Measurements from ENCODE around the gene HOXB5.
A peak's percentile ranks its signal among the peaks of the same experiment; 100 is the strongest.

The HOXB5 gene

DNA sequence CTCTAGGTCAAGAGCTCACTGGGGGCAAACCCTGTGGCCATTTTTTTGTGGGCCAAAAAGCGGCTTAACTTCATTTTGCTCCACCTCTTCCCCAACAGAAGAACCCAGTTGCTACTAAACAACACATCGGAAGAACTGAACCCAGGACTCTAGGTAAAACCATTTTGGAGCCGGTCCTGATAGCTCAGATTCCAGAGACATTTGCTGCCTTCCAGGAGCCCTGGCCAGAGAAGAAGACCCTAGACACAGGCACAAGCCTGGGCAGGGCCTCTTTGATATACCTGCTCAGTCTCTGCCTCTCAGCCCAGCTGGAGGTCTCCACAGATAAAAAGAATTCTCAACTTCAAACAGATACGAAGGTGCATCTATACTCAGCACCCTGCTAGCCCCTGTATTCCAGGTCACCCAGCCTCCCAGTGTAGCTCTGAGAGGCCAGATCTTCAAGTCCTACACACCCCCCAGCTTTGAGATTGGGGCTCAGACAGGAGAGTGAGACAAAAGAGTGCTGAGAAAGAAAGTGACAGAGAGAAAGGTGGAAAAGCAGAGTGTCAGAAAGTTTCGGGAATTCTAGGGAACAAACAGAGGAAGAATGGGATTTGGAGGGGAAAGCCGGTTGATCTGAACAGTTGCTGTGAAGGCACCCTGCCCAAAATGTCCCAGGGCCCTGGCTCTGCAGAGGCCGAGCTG lies 39.1 kb upstream of the HOXB5 start:
- Mint-ChIP-seq H3K36me3 (ENCODE audit: low read depth) (no peaks in the 10 kb centered on the region), H3K27me3 (ENCODE audit: low read depth) (peaks cover 97% of the 10 kb centered on the region), H3K4me1 (ENCODE audit: low read depth) (peaks cover 3% of the 10 kb centered on the region), H3K27ac (peak overlapping the region; percentile 32), H3K4me3 (peak overlapping the region; percentile 27), H3K9me3 (no peaks in the 10 kb centered on the region)
- DNase-seq (ENCODE audit: low spot score) = no peak

GRCh38 chr17:48631693-48632578 lies 38.4 kb upstream of the HOXB5 start:
- Mint-ChIP-seq H3K36me3 (ENCODE audit: low read depth) (no peaks in the 10 kb centered on the region), H3K4me1 (ENCODE audit: low read depth) (peaks cover 3% of the 10 kb centered on the region), H3K4me3 (no peak overlapping the region), H3K9me3 (no peaks in the 10 kb centered on the region), H3K27me3 (ENCODE audit: low read depth) (peaks cover 97% of the 10 kb centered on the region), H3K27ac (no peak overlapping the region)
- DNase-seq (ENCODE audit: low spot score) = no peak

GRCh38 chr17:48630925-48631692 lies 37.5 kb upstream of the HOXB5 start:
- DNase-seq (ENCODE audit: low spot score) = no peak
- H3K4me3 Mint-ChIP-seq = no peak overlapping the region
- H3K27me3 Mint-ChIP-seq (ENCODE audit: low read depth) = peaks cover 96% of the 10 kb centered on the region
- no peaks in the 10 kb centered on the region for H3K36me3 Mint-ChIP-seq (ENCODE audit: low read depth)
- no peak overlapping the region for H3K27ac Mint-ChIP-seq
- H3K9me3 Mint-ChIP-seq = no peaks in the 10 kb centered on the region
- peaks cover 2% of the 10 kb centered on the region for H3K4me1 Mint-ChIP-seq (ENCODE audit: low read depth)

GRCh38 chr17:48630009-48630924 lies 36.7 kb upstream of the HOXB5 start:
- peaks cover 6% of the 10 kb centered on the region for H3K4me1 Mint-ChIP-seq (ENCODE audit: low read depth)
- no peak overlapping the region for H3K4me3 Mint-ChIP-seq
- H3K9me3 Mint-ChIP-seq = no peaks in the 10 kb centered on the region
- H3K36me3 Mint-ChIP-seq (ENCODE audit: low read depth) = no peaks in the 10 kb centered on the region
- H3K27me3 Mint-ChIP-seq (ENCODE audit: low read depth) = peaks cover 94% of the 10 kb centered on the region
- H3K27ac Mint-ChIP-seq = no peak overlapping the region
- no peak for DNase-seq (ENCODE audit: low spot score)

DNA sequence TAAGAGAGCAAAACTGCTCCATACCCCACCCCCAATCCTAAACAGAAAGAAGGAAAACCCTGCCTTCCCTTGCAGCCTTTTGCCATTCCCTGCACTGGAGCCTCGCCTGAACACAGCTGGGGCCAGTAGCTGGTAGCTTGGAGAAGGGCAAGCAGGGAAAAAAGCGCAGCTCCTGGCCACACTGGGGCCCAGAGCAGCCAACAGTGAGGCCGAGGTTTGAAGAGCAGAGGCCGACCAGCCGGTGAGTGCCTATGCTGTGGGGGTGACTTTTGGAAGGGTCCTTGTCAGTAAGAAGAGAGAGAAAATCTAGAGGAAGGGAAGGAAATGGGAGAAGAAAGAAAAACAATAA lies 35.8 kb upstream of the HOXB5 start:
- H3K27me3 Mint-ChIP-seq (ENCODE audit: low read depth) = peaks cover 90% of the 10 kb centered on the region
- no peak overlapping the region for H3K27ac Mint-ChIP-seq
- no peak for DNase-seq (ENCODE audit: low spot score)
- H3K4me3 Mint-ChIP-seq = no peak overlapping the region
- H3K4me1 Mint-ChIP-seq (ENCODE audit: low read depth) = peaks cover 8% of the 10 kb centered on the region
- H3K9me3 Mint-ChIP-seq = no peaks in the 10 kb centered on the region
- no peaks in the 10 kb centered on the region for H3K36me3 Mint-ChIP-seq (ENCODE audit: low read depth)

DNA sequence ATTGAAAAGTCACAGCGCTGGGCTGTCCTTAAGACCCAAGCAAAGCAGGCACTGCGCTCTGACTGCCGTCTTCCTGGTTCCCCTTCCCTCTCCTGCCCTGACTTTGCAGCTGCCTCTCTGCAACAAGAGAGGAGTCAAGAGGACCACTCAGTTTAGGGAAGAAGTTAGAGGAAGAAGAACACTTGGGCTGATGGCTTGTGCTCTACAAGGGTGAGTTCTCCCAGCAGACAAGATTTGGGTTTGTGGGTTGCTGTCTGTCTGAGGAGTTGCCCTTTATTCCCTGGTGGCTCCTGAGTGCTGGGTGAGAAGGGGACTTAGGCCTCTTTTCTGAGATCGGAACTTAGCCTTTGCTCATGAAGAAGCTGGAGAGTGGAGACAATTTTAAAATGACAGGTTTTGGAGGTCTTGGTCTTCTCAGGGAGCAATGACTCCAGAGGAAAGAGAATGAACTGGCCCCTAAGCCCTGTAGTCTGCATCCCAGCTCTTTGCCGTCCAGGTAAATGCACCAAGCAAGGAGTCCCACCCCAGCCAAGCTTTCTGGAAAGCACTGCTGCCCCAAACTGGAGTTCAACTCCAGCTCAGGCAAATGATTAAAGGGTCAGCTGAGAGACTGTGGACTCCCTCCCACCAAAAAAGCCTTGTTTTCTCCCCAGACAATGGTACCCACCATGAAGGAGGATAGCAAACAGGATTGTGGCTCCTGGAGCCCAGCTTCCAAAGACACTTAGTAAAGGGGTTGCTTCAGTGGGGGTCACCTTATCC lies 35.3 kb upstream of the HOXB5 start:
- peaks cover 91% of the 10 kb centered on the region for H3K27me3 Mint-ChIP-seq (ENCODE audit: low read depth)
- peaks cover 10% of the 10 kb centered on the region for H3K4me1 Mint-ChIP-seq (ENCODE audit: low read depth)
- H3K36me3 Mint-ChIP-seq (ENCODE audit: low read depth) = no peaks in the 10 kb centered on the region
- H3K27ac Mint-ChIP-seq = no peak overlapping the region
- H3K9me3 Mint-ChIP-seq = no peaks in the 10 kb centered on the region
- no peak overlapping the region for H3K4me3 Mint-ChIP-seq
- DNase-seq (ENCODE audit: low spot score) = no peak

GRCh38 chr17:48627623-48628521 lies 34.3 kb upstream of the HOXB5 start:
- peaks cover 92% of the 10 kb centered on the region for H3K27me3 Mint-ChIP-seq (ENCODE audit: low read depth)
- H3K4me1 Mint-ChIP-seq (ENCODE audit: low read depth) = peaks cover 10% of the 10 kb centered on the region
- H3K27ac Mint-ChIP-seq = no peak overlapping the region
- no peak overlapping the region for H3K4me3 Mint-ChIP-seq
- no peaks in the 10 kb centered on the region for H3K36me3 Mint-ChIP-seq (ENCODE audit: low read depth)
- no peaks in the 10 kb centered on the region for H3K9me3 Mint-ChIP-seq
- DNase-seq (ENCODE audit: low spot score) = no peak

GRCh38 chr17:48627118-48627597 lies 33.6 kb upstream of the HOXB5 start:
- Mint-ChIP-seq H3K36me3 (ENCODE audit: low read depth) (no peaks in the 10 kb centered on the region), H3K9me3 (no peaks in the 10 kb centered on the region), H3K27me3 (ENCODE audit: low read depth) (peaks cover 92% of the 10 kb centered on the region), H3K27ac (no peak overlapping the region), H3K4me3 (peak overlapping the region; percentile 83), H3K4me1 (ENCODE audit: low read depth) (peaks cover 10% of the 10 kb centered on the region)
- DNase-seq (ENCODE audit: low spot score) = no peak

- Mint-ChIP-seq H3K4me1 (ENCODE audit: low read depth) (peaks cover 10% of the 10 kb centered on the region), H3K9me3 (no peaks in the 10 kb centered on the region), H3K27me3 (ENCODE audit: low read depth) (peaks cover 92% of the 10 kb centered on the region), H3K27ac (peak within 1 kb of the TSS; percentile 77), H3K36me3 (ENCODE audit: low read depth) (no peaks in the 10 kb centered on the region), H3K4me3 (peak within 1 kb of the TSS; percentile 85)
- no peak for DNase-seq (ENCODE audit: low spot score)
Observed at GRCh38 chr17:48626245-48627117, 32.9 kb upstream of the HOXB5 start, which contains the start of gene HOXB9. HOXB9 (minus strand) TSS chr17:48626358; CDS start chr17:48626269, 89 bp downstream.

DNA sequence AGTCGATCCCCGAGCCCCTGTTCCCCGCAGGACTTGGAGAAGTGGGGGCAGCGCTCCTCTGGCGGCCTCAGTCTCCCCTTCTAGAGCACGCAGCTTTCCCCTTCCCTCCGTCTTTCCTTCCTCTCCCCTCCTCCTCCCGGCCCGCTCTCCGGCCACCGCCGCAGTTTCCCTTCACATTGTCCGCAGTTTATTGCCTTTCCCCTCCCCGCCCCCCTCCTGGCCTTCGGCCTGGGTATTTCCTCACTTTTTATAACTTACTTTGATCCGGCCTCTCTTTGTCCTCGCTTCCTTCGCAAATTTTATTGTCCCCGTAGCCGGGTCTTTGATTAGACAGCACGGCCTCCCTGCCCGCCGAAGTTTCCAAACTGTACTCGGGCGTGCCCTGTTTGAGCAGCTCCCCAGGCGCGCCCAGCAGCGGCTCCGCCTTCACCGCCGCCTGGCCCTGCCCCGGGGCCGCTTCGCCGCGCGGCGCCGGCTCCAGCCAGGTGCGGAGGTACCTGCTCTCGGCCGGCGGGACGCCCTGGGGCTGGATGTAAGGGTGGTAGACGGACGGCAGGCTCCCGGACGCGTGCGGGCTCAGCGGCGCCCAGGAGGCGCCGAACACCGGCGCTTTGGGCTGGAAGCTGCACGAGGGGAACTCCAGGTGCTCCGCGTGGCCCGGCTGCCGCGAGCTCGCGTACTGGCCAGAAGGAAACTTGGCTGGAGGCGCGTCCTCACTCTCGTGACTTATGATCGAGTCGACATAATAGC lies 32.1 kb upstream of the HOXB5 start:
- no peak for DNase-seq (ENCODE audit: low spot score)
- Mint-ChIP-seq H3K4me3 (peak overlapping the region; percentile 85), H3K9me3 (no peaks in the 10 kb centered on the region), H3K4me1 (ENCODE audit: low read depth) (peaks cover 10% of the 10 kb centered on the region), H3K36me3 (ENCODE audit: low read depth) (no peaks in the 10 kb centered on the region), H3K27me3 (ENCODE audit: low read depth) (peaks cover 92% of the 10 kb centered on the region), H3K27ac (peak overlapping the region; percentile 75)

Measured in T-helper 2 cell treated with Interferon-gamma antibody and Interleukin-4, amounts not matched to agents 5 μg/mL and 100 μg/mL, for 36 hours (primary cell).